Measurements from ENCODE around the gene ETV1. TPM values are rescaled to one million over a fixed set of nuclear protein-coding genes. Genes with fewer than 3 reads are reported as not detected.

ETV1 gene
- total RNA-seq, 2 donors from 2014 or later = 9.2 to 10.5 TPM

GRCh38 chr7:13898957-13899670 lies 90.4 kb downstream of the ETV1 start:
- intact Hi-C loops (cut with DNase I) = no loop called here
- no peak for DNase-seq (ENCODE audit: low spot score)

DNA sequence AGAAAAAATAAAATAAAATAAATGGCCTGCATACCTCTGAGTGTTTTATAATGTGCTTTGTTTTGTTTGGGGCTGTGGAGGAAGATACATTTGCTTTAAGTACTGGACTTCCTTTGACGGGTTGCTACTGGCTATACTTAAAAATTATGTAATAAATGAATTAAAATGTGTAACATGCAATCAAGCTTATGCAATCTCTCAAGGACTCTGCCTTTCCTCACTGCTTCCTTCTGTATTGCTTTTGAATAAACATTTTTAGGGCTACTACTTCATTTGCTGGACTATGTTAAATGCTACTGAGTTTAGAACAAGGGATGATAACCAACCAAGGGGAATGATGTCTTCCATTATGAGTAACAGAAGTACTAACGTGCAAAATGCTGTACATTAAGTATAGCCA lies 91.6 kb downstream of the ETV1 start:
- intact Hi-C loops (cut with DNase I) = no loop called here
- no peak for DNase-seq (ENCODE audit: low spot score)

GRCh38 chr7:13894954-13895353 lies 94.5 kb downstream of the ETV1 start:
- DNase-seq (ENCODE audit: low spot score) = no peak
- intact Hi-C loops (cut with DNase I) = no loop called here

DNA sequence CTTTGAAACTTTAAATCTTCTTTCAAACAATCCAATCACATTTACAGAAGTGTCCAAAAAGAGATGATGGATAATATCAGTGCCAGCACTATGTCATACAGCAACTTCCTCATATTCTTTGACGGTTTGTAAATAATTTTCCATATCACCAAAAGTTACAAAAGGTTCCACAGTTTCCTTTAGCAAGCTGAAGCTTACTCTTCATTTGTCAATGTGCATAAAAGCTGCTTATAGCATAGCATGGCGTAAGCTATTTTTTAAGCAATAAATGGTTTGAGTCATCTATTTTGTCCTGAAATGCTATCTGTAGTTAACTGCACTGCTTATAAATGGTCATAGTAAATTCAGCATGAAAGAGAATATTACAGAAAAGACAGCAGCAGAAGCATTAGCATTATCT lies 95.1 kb downstream of the ETV1 start:
- no peak for DNase-seq (ENCODE audit: low spot score)
- intact Hi-C loops (cut with DNase I) = no loop called here

- no peak for DNase-seq (ENCODE audit: low spot score)
- intact Hi-C loops (cut with DNase I) = no loop called here
Measured at GRCh38 chr7:13890793-13891192, 98.7 kb downstream of the ETV1 start.

GRCh38 chr7:13886356-13886755 lies 103.1 kb downstream of the ETV1 start:
- no peak for DNase-seq (ENCODE audit: low spot score)
- intact Hi-C loops (cut with DNase I) = no loop called here

- DNase-seq (ENCODE audit: low spot score) = no peak
- intact Hi-C loops (cut with DNase I) = no loop called here
Measured at GRCh38 chr7:13882051-13882450, 107.4 kb downstream of the ETV1 start.

GRCh38 chr7:13880789-13881188 lies 108.7 kb downstream of the ETV1 start:
- no peak for DNase-seq (ENCODE audit: low spot score)
- intact Hi-C loops (cut with DNase I) = no loop called here

DNA sequence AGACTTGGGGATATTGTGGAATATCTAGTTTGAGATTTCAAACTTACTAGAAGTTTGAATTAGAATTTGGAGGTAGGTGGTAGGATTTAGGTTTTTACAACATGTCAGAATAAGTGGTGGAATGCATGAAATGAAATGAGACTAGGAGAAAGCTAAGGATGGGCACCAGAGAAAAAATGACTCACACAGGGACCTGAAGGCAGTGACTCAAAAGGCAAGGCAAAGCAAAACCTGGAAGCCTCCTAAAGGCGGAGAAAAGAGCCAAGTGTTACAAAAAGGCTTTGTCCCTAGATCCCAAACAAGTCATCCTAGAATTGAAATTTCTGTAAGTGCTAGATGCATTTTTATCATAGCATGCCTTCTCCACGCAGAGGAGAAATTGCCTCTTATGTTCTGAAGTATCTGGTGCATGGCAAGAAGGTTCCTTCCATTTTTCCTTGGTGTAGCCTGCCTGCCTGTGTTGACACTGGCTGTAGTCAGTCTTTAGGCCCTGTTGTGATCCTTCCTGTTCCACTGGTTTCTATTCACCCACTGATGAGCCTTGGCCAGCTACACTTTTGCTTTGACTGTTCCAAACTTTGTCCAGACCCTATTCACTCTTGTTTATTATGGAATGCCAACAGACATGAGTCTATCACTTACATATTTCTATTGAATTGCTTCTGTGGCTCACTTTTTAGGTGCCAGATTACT lies 109.3 kb downstream of the ETV1 start:
- intact Hi-C loops (cut with DNase I) = no loop called here
- DNase-seq (ENCODE audit: low spot score) = no peak

DNA sequence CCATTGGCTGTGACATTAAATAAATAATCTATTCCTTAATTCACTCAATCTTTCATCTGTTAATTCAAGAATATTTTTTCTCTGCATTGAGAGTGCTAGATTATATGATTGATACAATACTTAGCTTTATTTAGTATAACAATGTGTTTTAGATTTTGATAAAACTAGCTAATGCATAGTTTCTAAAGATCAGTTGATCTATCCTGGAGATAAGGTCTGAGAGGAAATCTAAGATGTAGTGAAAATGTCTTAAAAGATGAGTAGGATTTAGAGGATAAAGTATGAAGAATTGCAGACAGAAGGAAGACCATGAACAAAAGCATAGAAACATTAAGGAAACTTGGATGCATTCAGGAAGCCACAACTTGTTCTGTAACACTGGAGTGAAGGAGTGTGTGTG lies 110.3 kb downstream of the ETV1 start:
- intact Hi-C loops (cut with DNase I) = no loop called here
- no peak for DNase-seq (ENCODE audit: low spot score)

DNA sequence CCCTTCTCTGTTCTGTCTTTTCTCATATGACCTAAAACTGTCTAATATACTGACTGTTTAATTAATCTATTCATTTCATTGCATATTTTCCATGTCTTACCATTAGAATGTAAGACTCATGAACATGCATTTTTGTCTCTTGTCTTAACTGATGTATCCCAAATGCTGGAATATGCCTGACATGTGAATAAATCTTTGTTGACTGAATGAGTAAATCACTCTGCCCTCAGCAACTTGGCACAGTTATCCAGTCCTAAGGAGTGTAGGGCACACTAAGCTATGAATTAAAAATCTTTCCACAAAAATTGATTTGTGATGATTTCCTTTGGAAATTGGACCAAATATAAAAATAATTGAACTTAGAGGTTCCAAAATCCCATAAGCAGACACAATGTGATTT lies 111.3 kb downstream of the ETV1 start:
- DNase-seq (ENCODE audit: low spot score) = no peak
- intact Hi-C loops (cut with DNase I) = no loop called here

DNA sequence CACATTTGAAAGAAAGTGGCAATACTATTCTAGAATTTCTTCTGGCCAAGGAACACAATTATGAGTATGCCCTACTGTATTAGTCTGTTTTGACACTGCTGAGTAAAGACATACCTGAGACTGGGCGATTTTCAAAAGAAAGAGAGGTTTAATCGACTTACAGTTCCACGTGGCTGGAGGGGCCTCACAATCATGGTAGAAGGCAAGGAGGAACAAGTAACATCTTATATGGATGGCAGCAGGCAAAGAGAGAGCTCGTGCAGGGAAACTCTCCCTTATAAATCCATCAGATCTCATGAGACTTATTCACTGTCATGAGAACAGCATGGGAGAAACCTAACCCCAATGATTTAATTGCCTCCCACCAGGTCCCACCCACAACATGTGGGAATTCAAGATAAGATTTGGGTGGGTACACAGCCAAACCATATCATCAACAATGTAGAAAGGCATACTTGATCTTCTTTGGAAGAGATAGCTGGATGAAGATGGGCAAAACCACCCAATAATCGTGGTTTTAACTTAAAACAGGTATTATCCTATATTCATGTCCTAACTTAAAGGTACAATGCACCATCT lies 113.9 kb downstream of the ETV1 start:
- no peak for DNase-seq (ENCODE audit: low spot score)
- intact Hi-C loops (cut with DNase I) = no loop called here

- no peak for DNase-seq (ENCODE audit: low spot score)
- intact Hi-C loops (cut with DNase I) = no loop called here
Measured at GRCh38 chr7:13874783-13875182, 114.7 kb downstream of the ETV1 start.

DNA sequence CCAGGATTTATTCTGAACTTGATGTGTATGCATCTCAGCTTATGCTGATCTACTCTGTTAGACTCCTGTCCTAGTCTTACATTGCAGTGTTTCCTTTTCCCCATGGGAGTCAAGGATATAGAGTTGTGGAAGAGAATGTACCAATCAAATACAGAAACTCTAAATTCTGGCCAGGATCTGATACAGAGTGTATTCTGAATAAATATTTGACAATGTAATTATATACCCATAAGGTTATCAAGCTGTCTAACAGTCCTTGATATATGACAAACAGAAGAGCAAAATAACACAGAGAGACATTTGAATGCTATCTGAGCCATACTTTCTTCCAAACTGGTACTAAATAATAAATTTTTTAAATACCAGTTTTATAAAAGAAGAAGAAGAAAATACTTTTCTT lies 116.8 kb downstream of the ETV1 start:
- DNase-seq (ENCODE audit: low spot score) = no peak
- intact Hi-C loops (cut with DNase I) = no loop called here

DNA sequence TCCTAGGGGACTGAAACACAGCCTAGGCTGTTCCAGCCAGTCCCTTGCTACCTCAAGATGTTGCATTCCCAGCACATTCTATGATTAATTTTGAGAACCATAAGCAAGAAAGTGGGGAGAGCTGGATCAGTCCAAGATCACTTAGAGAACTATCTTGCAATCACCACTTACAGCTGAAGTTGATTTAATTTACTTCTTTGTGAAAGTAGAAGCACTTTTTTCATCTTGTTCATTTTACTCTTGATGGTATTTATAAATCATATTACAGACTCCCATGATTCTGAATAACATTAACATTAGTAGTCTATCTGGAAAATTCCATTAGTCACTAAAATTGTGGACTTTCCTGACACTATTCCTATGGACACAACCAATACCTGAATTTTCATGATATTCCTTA lies 118.5 kb downstream of the ETV1 start:
- intact Hi-C loops (cut with DNase I) = no loop called here

GRCh38 chr7:13860734-13861133 lies 128.7 kb downstream of the ETV1 start:
- intact Hi-C loops (cut with DNase I) = no loop called here
- DNase-seq (ENCODE audit: low spot score) = no peak

More for the DNA sequence above, 118.5 kb downstream of the ETV1 start:
- no peak for DNase-seq (ENCODE audit: low spot score)

DNA sequence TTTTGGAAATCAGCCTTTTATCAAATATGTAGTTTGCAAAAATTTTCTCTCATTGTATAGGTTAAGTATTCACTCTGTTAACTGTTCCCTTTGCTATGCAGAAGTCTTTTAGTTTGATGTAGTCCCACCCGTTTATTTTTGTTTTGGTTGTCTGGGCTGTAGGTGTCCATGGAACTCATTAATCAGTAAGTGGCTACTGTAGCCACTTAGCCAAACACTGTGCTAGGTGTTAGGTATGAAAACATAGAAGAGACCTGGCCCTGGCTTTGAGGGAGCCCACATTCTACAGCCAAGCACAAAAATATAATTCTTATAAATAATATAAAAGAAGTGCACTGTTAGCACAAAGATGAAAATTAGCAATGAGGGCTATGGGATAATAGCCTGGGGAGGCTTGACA lies 133.5 kb downstream of the ETV1 start:
- intact Hi-C loops (cut with DNase I) = no loop called here
- no peak for DNase-seq (ENCODE audit: low spot score)

- intact Hi-C loops (cut with DNase I) = no loop called here
- DNase-seq (ENCODE audit: low spot score) = no peak
Measured at GRCh38 chr7:13852281-13852968, 137.0 kb downstream of the ETV1 start.

- intact Hi-C loops (cut with DNase I) = no loop called here
- no peak for DNase-seq (ENCODE audit: low spot score)
Measured at GRCh38 chr7:13851736-13852135, 137.7 kb downstream of the ETV1 start.

- intact Hi-C loops (cut with DNase I) = no loop called here
- no peak for DNase-seq (ENCODE audit: low spot score)
Measured at GRCh38 chr7:13850185-13850752, 139.2 kb downstream of the ETV1 start.

Measured in posterior vena cava (tissue), 2 donors.